Activated CD4-positive, alpha-beta T cell treated with anti-CD3 and anti-CD28 coated beads, Interleukin-2, amount 10 ng/mL, durations not matched to agents 24 days and 14 days (primary cell): ENCODE measurements around the gene PKD2. TPM values are rescaled to one million over a fixed set of nuclear protein-coding genes. Genes with fewer than 3 reads are reported as not detected.
"Not testable (repeated sequence)": the region's sequence is repeated elsewhere in the genome, so short reads cannot be mapped to it uniquely, and the experiment has no call there.

ENCODE experiments used
- DNase-seq: peaks from one replicate; pipeline ENCODE4 v3.0.0; 2022
- H3K27ac Mint-ChIP-seq: one replicate; pipeline ENCODE4 v1.8.0; 2022; ENCODE audit warnings: mild to moderate bottlenecking, mixed read lengths
- H3K27me3 Mint-ChIP-seq: one replicate; pipeline ENCODE4 v1.8.0; 2022; ENCODE audit warnings: mixed read lengths
- H3K36me3 Mint-ChIP-seq: one replicate; pipeline ENCODE4 v1.8.0; 2022; ENCODE audit warnings: low read depth, mild to moderate bottlenecking, mixed read lengths
- H3K4me1 Mint-ChIP-seq: one replicate; pipeline ENCODE4 v1.8.0; 2021; ENCODE audit warnings: mixed read lengths
- H3K4me3 Mint-ChIP-seq: one replicate; pipeline ENCODE4 v1.8.0; 2022; ENCODE audit warnings: mild to moderate bottlenecking, moderate library complexity, mixed read lengths
- H3K9me3 Mint-ChIP-seq: one replicate; pipeline ENCODE4 v1.8.0; 2021; ENCODE audit warnings: mixed read lengths
- intact Hi-C: fragments of 100-400 bp; cut with micrococcal nuclease; formaldehyde crosslinking; loops from one replicate; pipeline ENCODE4 v1.15.1; 2023
- total RNA-seq: library from RNA; stranded (reverse); gene quantifications from 2 replicates; pipeline ENCODE4 v1.2.3, GENCODE V29; 2022

Gene PKD2
- total RNA-seq, 1 donor from 2014 or later, result 12.3 TPM

- Mint-ChIP-seq H3K27ac (no peak overlapping the region), H3K4me1 (peaks cover 4% of the 10 kb centered on the region), H3K4me3 (no peak overlapping the region), H3K9me3 (no peaks in the 10 kb centered on the region), H3K36me3 (no peaks in the 10 kb centered on the region), H3K27me3 (peaks cover 30% of the 10 kb centered on the region)
- no peak for DNase-seq
- intact Hi-C loops, result loop anchor here (10.0 kb wide), 1 partner anchor 304 kb away; no protein-coding TSS in a partner anchor
Measured at GRCh38 chr4:87978681-87979080, 28.8 kb upstream of the PKD2 start.

- no peak for DNase-seq
- Mint-ChIP-seq H3K36me3 (no peaks in the 10 kb centered on the region), H3K4me3 (no peak overlapping the region), H3K27ac (no peak overlapping the region), H3K9me3 (no peaks in the 10 kb centered on the region), H3K4me1 (peaks cover 4% of the 10 kb centered on the region), H3K27me3 (peaks cover 36% of the 10 kb centered on the region)
- intact Hi-C loops, result loop anchor here (10.0 kb wide), 1 partner anchor 305 kb away; no protein-coding TSS in a partner anchor
Measured at GRCh38 chr4:87979810-87980209, 27.6 kb upstream of the PKD2 start.

GRCh38 chr4:87981486-87981885 is 25.9 kb upstream of the PKD2 start:
- Mint-ChIP-seq H3K27me3 (peaks cover 35% of the 10 kb centered on the region), H3K36me3 (no peaks in the 10 kb centered on the region), H3K27ac (no peak overlapping the region), H3K9me3 (no peaks in the 10 kb centered on the region), H3K4me1 (no peaks in the 10 kb centered on the region), H3K4me3 (no peak overlapping the region)
- no peak for DNase-seq
- intact Hi-C loops, result no loop called here

- Mint-ChIP-seq H3K9me3 (no peaks in the 10 kb centered on the region), H3K27ac (no peak overlapping the region), H3K27me3 (peaks cover 33% of the 10 kb centered on the region), H3K4me3 (no peak overlapping the region), H3K4me1 (no peaks in the 10 kb centered on the region), H3K36me3 (no peaks in the 10 kb centered on the region)
- intact Hi-C loops, result no loop called here
- DNase-seq, result no peak
Measured at GRCh38 chr4:87982036-87982435, 25.4 kb upstream of the PKD2 start.

- no peaks in the 10 kb centered on the region for H3K9me3 Mint-ChIP-seq
- H3K36me3 Mint-ChIP-seq, result no peaks in the 10 kb centered on the region
- peaks cover 32% of the 10 kb centered on the region for H3K27me3 Mint-ChIP-seq
- no peaks in the 10 kb centered on the region for H3K4me1 Mint-ChIP-seq
- no peak overlapping the region for H3K4me3 Mint-ChIP-seq
- no peak for DNase-seq
- intact Hi-C loops, result no loop called here
- H3K27ac Mint-ChIP-seq, result no peak overlapping the region
Measured at GRCh38 chr4:87982446-87983010, 24.9 kb upstream of the PKD2 start.

GRCh38 chr4:87983996-87984395 is 23.4 kb upstream of the PKD2 start:
- Mint-ChIP-seq H3K27ac (no peak overlapping the region), H3K4me1 (no peaks in the 10 kb centered on the region), H3K27me3 (peaks cover 31% of the 10 kb centered on the region), H3K36me3 (no peaks in the 10 kb centered on the region), H3K9me3 (no peaks in the 10 kb centered on the region), H3K4me3 (no peak overlapping the region)
- DNase-seq, result no peak
- intact Hi-C loops, result no loop called here

- H3K9me3 Mint-ChIP-seq, result no peaks in the 10 kb centered on the region
- no peaks in the 10 kb centered on the region for H3K36me3 Mint-ChIP-seq
- no peak overlapping the region for H3K4me3 Mint-ChIP-seq
- no peak overlapping the region for H3K27ac Mint-ChIP-seq
- DNase-seq, result peak; percentile 79
- H3K27me3 Mint-ChIP-seq, result peaks cover 27% of the 10 kb centered on the region
- peaks cover under 1% of the 10 kb centered on the region for H3K4me1 Mint-ChIP-seq
- intact Hi-C loops, result no loop called here
Measured at GRCh38 chr4:87985097-87985886, 22.1 kb upstream of the PKD2 start.

- H3K36me3 Mint-ChIP-seq, result no peaks in the 10 kb centered on the region
- peaks cover 27% of the 10 kb centered on the region for H3K27me3 Mint-ChIP-seq
- intact Hi-C loops, result no loop called here
- DNase-seq, result no peak
- H3K9me3 Mint-ChIP-seq, result no peaks in the 10 kb centered on the region
- no peak overlapping the region for H3K27ac Mint-ChIP-seq
- no peak overlapping the region for H3K4me3 Mint-ChIP-seq
- peaks cover 1% of the 10 kb centered on the region for H3K4me1 Mint-ChIP-seq
Measured at GRCh38 chr4:87985887-87986200, 21.6 kb upstream of the PKD2 start.

- Mint-ChIP-seq H3K27ac (no peak overlapping the region), H3K27me3 (peaks cover 27% of the 10 kb centered on the region), H3K4me1 (peaks cover 6% of the 10 kb centered on the region), H3K4me3 (no peak overlapping the region), H3K9me3 (no peaks in the 10 kb centered on the region), H3K36me3 (no peaks in the 10 kb centered on the region)
- DNase-seq, result no peak
- intact Hi-C loops, result no loop called here
Measured at GRCh38 chr4:87986508-87986907, 20.9 kb upstream of the PKD2 start.

GRCh38 chr4:87989765-87990164 is 17.7 kb upstream of the PKD2 start:
- intact Hi-C loops, result no loop called here
- Mint-ChIP-seq H3K9me3 (no peaks in the 10 kb centered on the region), H3K27me3 (peaks cover 20% of the 10 kb centered on the region), H3K36me3 (no peaks in the 10 kb centered on the region), H3K4me3 (no peak overlapping the region), H3K4me1 (peaks cover 12% of the 10 kb centered on the region), H3K27ac (no peak overlapping the region)
- DNase-seq, result no peak

- peaks cover 27% of the 10 kb centered on the region for H3K27me3 Mint-ChIP-seq
- peaks cover 11% of the 10 kb centered on the region for H3K4me1 Mint-ChIP-seq
- intact Hi-C loops, result no loop called here
- no peak overlapping the region for H3K27ac Mint-ChIP-seq
- H3K9me3 Mint-ChIP-seq, result peaks cover 4% of the 10 kb centered on the region
- no peak for DNase-seq
- H3K4me3 Mint-ChIP-seq, result no peak overlapping the region
- H3K36me3 Mint-ChIP-seq, result no peaks in the 10 kb centered on the region
Measured at GRCh38 chr4:87995435-87995834, 12.0 kb upstream of the PKD2 start.

- H3K27ac Mint-ChIP-seq, H3K4me1 Mint-ChIP-seq, DNase-seq, H3K4me3 Mint-ChIP-seq, H3K36me3 Mint-ChIP-seq, intact Hi-C loops, H3K9me3 Mint-ChIP-seq: not testable (repeated sequence)
- H3K27me3 Mint-ChIP-seq, result peaks cover 39% of the 10 kb centered on the region
Measured at GRCh38 chr4:87999191-87999691, 8.2 kb upstream of the PKD2 start.

- intact Hi-C loops, result loop anchor here (10.0 kb wide), 2 partner anchors 383 to 593 kb away; partner anchors contain the start of gene HERC3
- DNase-seq, result no peak
- Mint-ChIP-seq H3K4me1 (peaks cover 5% of the 10 kb centered on the region), H3K36me3 (no peaks in the 10 kb centered on the region), H3K4me3 (no peak overlapping the region), H3K27me3 (peaks cover 41% of the 10 kb centered on the region), H3K27ac (no peak overlapping the region), H3K9me3 (peaks cover 4% of the 10 kb centered on the region)
Measured at GRCh38 chr4:88001871-88002270, 5.6 kb upstream of the PKD2 start.

GRCh38 chr4:88002786-88003185 is 4.6 kb upstream of the PKD2 start:
- no peaks in the 10 kb centered on the region for H3K36me3 Mint-ChIP-seq
- peaks cover 4% of the 10 kb centered on the region for H3K9me3 Mint-ChIP-seq
- H3K4me3 Mint-ChIP-seq, result no peak overlapping the region
- peaks cover 39% of the 10 kb centered on the region for H3K27me3 Mint-ChIP-seq
- H3K4me1 Mint-ChIP-seq, result peaks cover 5% of the 10 kb centered on the region
- no peak overlapping the region for H3K27ac Mint-ChIP-seq
- DNase-seq, result no peak
- intact Hi-C loops, result loop anchor here (10.0 kb wide), 2 partner anchors 382 to 592 kb away; partner anchors contain the start of gene HERC3
